GM12878 (cell line): ENCODE results near the gene PDLIM4. TPM values are rescaled to one million over a fixed set of nuclear protein-coding genes. Genes with fewer than 3 reads are reported as not detected.

Source experiments
- ATAC-seq: fragments of 200-7000 bp; cut with Tn5 transposase; 3 replicates; pipeline ENCODE4 v1.9.1; 2020; ENCODE audit warnings: mild to moderate bottlenecking, moderate library complexity
- BruUV-seq: library from RNA; stranded (reverse); fragments of 400-500 nt; replicated peaks from 2 replicates; lab custom pipeline; 2021; lab: Mats Ljungman, UMichigan
- CTCF ChIA-PET: fragments of 300-600 bp; sonication (Branson Sonifier 250); formaldehyde crosslinking; extraction: SDS; loops from one replicate; lab custom pipeline; 2021; ENCODE audit warnings: inconsistent platforms; lab: Yijun Ruan, JAX
- POLR2A ChIA-PET: fragments of 350-600 bp; formaldehyde crosslinking; extraction: SDS; loops from one replicate; lab custom pipeline; 2021; ENCODE audit warnings: inconsistent platforms; lab: Charles Lee
- RAD21 ChIA-PET: fragments of 300-600 bp; sonication (Branson Sonifier 250); formaldehyde crosslinking; loops from one replicate; lab custom pipeline; 2023; ENCODE audit warnings: antibody characterized with exemption; ENCODE audit not compliant: unreplicated experiment; lab: Charles Lee
- SMC1A ChIA-PET: fragments of 300-600 bp; sonication (Branson Sonifier 250); formaldehyde crosslinking; loops from one replicate; lab custom pipeline; 2023; ENCODE audit not compliant: unreplicated experiment, uncharacterized antibody; lab: Charles Lee
- DNase-seq: peaks from one replicate; pipeline ENCODE4 v3.0.0-alpha.2; 2011; ENCODE audit warnings: low read depth, low spot score
- FAIRE-seq: peaks from 3 replicates; lab custom pipeline; 2011; peaks lifted over from hg19 to GRCh38; lab: Jason Lieb, UNC
- H2AFZ ChIP-seq: 2 replicates; pipeline ENCODE4 v1.6.0; 2011; ENCODE audit warnings: low read depth, low read length, control low read depth; ENCODE audit not compliant: control insufficient read depth
- H3K27ac ChIP-seq: 2 replicates; pipeline ENCODE4 v1.5.1; 2011; ENCODE audit warnings: control low read depth; ENCODE audit not compliant: control insufficient read depth, insufficient read depth
- H3K27me3 ChIP-seq, 2 experiments: replicated peaks in 1 of 2; 2 replicates each; pipeline versions ENCODE4 v1.6.0 to v1.6.1; 2011; ENCODE audit warnings: low read length in 1 of 2; ENCODE audit not compliant: control insufficient read depth in 2 of 2, insufficient read depth in 2 of 2
- H3K36me3 ChIP-seq, 2 experiments: 2 replicates each; pipeline ENCODE4 v1.5.1; 2011; ENCODE audit warnings: low read length in 1 of 2; ENCODE audit not compliant: control insufficient read depth in 2 of 2, insufficient read depth in 2 of 2
- H3K4me1 ChIP-seq: 2 replicates; pipeline ENCODE4 v1.6.1; 2011; ENCODE audit warnings: mild to moderate bottlenecking, low read length, moderate library complexity, mixed read lengths; ENCODE audit not compliant: control insufficient read depth, insufficient read depth
- H3K4me2 ChIP-seq: 2 replicates; pipeline ENCODE4 v1.6.0; 2011; ENCODE audit warnings: control low read depth; ENCODE audit not compliant: control insufficient read depth, insufficient read depth
- H3K4me3 ChIP-seq: fragments of 200-600 bp; sonication (generic); 2 replicates; pipeline ENCODE4 v1.5.1; 2016
- H3K79me2 ChIP-seq: 2 replicates; pipeline ENCODE4 v1.6.0; 2011; ENCODE audit warnings: low read length; ENCODE audit not compliant: control insufficient read depth, insufficient read depth
- H3K9ac ChIP-seq: 2 replicates; pipeline ENCODE4 v1.8.0; 2011; ENCODE audit warnings: low read length, control low read depth, mixed read lengths; ENCODE audit not compliant: control insufficient read depth, insufficient read depth
- H3K9me3 ChIP-seq: replicated peaks from 3 replicates; pipeline ENCODE4 v1.5.1; 2011; ENCODE audit warnings: mild to moderate bottlenecking, low read length; ENCODE audit not compliant: control insufficient read depth, insufficient read depth
- H4K20me1 ChIP-seq: 2 replicates; pipeline ENCODE4 v1.6.0; 2011; ENCODE audit not compliant: control insufficient read depth, insufficient read depth
- ASH2L ChIP-seq: fragments of 300-600, 200-600 bp; sonication (generic); IDR thresholded peaks from 2 replicates; pipeline ENCODE4 v1.6.1; 2017; ENCODE audit warnings: low read depth, mild to moderate bottlenecking, borderline replicate concordance
- CBX5 ChIP-seq: sonication (generic); IDR thresholded peaks from 2 replicates; pipeline ENCODE4 v1.6.1; 2016; ENCODE audit warnings: low read depth, moderate library complexity, mild to moderate bottlenecking, inconsistent platforms
- DPF2 ChIP-seq: fragments of 450-650 bp; IDR thresholded peaks from 2 replicates; pipeline ENCODE4 v1.6.1; 2017; ENCODE audit warnings: mild to moderate bottlenecking
- IKZF2 ChIP-seq, 2 experiments: fragments of 450-650 bp; IDR thresholded peaks; 2 replicates each; pipeline ENCODE4 v1.6.1; 2017; ENCODE audit warnings: mild to moderate bottlenecking in 2 of 2, moderate library complexity in 2 of 2
- NKRF ChIP-seq: fragments of 450-650 bp; conservative IDR thresholded peaks from 2 replicates; pipeline ENCODE4 v1.6.1; 2017; ENCODE audit warnings: mild to moderate bottlenecking, moderate library complexity
- POU2F2 ChIP-seq: IDR thresholded peaks from 3 replicates; pipeline ENCODE4 v1.6.1; 2011; ENCODE audit warnings: low read depth, mild to moderate bottlenecking, low read length, borderline replicate concordance
- RBBP5 ChIP-seq: fragments of 200-600 bp; sonication (generic); conservative IDR thresholded peaks from 2 replicates; pipeline ENCODE4 v1.6.1; 2016
- STAT1 ChIP-seq: fragments of 450-650 bp; conservative IDR thresholded peaks from 2 replicates; pipeline ENCODE4 v1.6.1; 2014; ENCODE audit warnings: antibody characterized with exemption, mild to moderate bottlenecking
- TCF12 ChIP-seq: IDR thresholded peaks from 2 replicates; pipeline ENCODE4 v1.6.1; 2011; ENCODE audit warnings: low read depth, mild to moderate bottlenecking, low read length
- ZNF24 ChIP-seq: fragments of 450-650 bp; IDR thresholded peaks from 2 replicates; pipeline ENCODE4 v1.6.1; 2017; ENCODE audit warnings: antibody characterized with exemption, mild to moderate bottlenecking
- ZNF687 ChIP-seq: fragments of 450-650 bp; IDR thresholded peaks from 2 replicates; pipeline ENCODE4 v1.6.1; 2017; ENCODE audit warnings: mild to moderate bottlenecking, moderate library complexity
- WGBS: methylation state at CpG from one replicate; pipeline ENCODE4 v1.1.6; 2016; ENCODE audit warnings: low lambda C conversion rate; ENCODE audit not compliant: insufficient replicate concordance, insufficient coverage; ENCODE audit errors: missing lambda C conversion rate; 5-methylcytosine and 5-hydroxymethylcytosine counted together
- in situ Hi-C: fragments of 300-500 bp; cut with MboI; formaldehyde crosslinking; loops from 9 replicates; pipeline ENCODE4 v1.14.3; 2018; ENCODE audit warnings: mixed read lengths
- intact Hi-C: fragments of 100-400 bp; cut with micrococcal nuclease; formaldehyde crosslinking; loops from one replicate; pipeline ENCODE4 v1.14.2; 2022; ENCODE audit not compliant: unreplicated experiment
- polyA plus RNA-seq, 11 experiments: library from polyadenylated mRNA; depleted of rRNA in 4 of 11; unstranded in 6 of 11; stranded (reverse) in 5 of 11; fragments of >200 nt; fragmentation: Nextera tagmentation in 4 of 11; fragmentation: Illumina TruSeq in 1 of 11; extraction: Ambion mirVana in 4 of 11; extraction: Trizol in 1 of 11; gene quantifications; 1 replicate in 1 of 11; 2 replicates in 10 of 11; pipeline versions ENCODE4 v1.2.1 to v1.2.3, GENCODE V29; 2011 to 2016; ENCODE audit warnings: inconsistent platforms in 2 of 11, missing spikeins in 2 of 11, low read depth in 1 of 11
- total RNA-seq, 4 experiments: library from RNA; depleted of rRNA in 3 of 4; stranded (reverse); fragments of >200 nt in 3 of 4; fragmentation: Illumina TruSeq in 1 of 4; extraction: Trizol in 1 of 4; gene quantifications; 2 replicates each; pipeline versions ENCODE4 v1.2.1 to v1.2.3, GENCODE V29; 2013 to 2021
- TF ChIP-seq, protein P1 (sequence below): fragments of 450-650 bp; IDR thresholded peaks from 2 replicates; pipeline ENCODE4 v1.6.1; 2016; ENCODE audit warnings: mild to moderate bottlenecking

Gene PDLIM4
- total and polyA plus RNA-seq, 10 of the 15 experiments (the other 5 are each of a cell fraction or from before 2014, with no cell fraction given): 0.13 to 1.7 (median 0.39) TPM; not detected in 3

DNA sequence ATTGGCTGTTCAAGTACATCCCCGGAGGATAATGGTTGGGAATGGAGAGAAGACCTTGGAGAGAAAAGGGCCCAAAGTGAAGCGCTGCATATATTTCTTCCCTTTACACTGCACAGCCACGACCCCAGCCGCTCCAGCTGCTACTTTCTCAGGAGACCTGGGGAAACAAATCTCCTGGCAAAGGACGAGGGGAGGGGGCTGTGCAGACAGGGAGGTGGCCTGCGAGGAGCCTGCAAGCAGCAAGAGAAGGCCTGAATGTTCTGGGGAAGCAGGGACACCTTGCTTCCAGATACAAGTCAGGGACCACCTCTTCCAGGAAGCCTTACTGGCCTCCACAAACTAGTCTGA lies 739 bp upstream of the PDLIM4 start (continued):
- TF ChIP-seq ZNF687: no peak
- TF ChIP-seq, all 136 proteins: peak for 0

DNA sequence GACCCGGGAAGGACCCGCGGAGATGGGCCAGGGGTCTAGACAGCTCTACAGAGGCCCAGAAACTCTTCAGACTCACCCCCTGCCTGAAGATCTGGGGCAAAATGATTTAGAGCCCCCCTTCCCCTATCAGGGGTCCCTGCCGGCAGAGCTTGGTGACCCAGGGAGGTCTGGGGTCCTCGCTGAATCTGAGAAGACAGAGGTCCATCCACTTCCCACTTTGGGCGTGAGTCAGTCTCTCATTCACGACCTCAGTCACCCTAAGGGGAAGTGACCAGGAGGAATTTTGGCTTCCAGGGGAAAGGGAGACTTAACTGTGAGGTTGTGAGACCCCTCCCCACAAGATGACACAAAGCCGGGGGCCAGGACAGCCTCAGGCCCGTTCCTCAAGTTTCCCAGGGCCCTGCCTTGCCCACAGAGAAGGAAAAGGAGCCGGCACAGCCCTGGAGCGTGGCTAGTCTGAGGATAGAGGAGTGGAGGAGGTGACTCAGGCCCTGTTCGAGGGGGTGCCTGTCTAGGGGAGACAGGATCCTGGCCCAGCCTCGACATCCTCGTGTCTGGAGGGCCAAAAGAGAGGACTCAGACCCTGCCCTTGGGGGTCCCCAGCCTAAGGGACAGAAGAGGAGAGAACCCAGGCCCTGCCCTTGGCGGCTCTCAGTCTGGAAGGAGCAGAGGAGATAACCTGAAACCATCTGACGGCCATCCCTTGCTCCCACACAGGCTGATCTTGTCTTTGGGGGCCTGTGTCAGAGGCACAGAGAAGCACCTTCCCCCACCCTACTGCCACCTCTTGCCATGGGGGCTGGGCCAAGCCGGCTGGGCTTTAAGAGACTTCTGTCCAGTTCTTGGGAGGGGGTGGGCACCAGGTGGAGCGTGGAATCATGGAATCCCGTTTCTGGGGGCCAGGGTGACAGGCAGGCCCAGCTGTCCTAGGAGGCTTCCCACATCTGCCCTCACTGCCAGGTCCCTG lies 889 bp downstream of the PDLIM4 start:
- Histone ChIP-seq H3K27ac (no peak overlapping the region), H3K9me3 (no peaks in the 10 kb centered on the region), H3K9ac (no peak overlapping the region), H3K27me3 (peaks cover 2 to 7% of the 10 kb centered on the region in 2 experiments), H3K4me3 (no peak overlapping the region), H4K20me1 (no peaks in the 10 kb centered on the region), H2AFZ (no peak overlapping the region), H3K4me1 (peaks cover 6% of the 10 kb centered on the region; the same call in 1 of the 2 replicates), H3K79me2 (no peaks in the 10 kb centered on the region), H3K4me2 (no peak overlapping the region), H3K36me3 (no peaks in the 10 kb centered on the region)
- ATAC-seq (no peak), FAIRE-seq (no peak), DNase-seq (no peak)
- SMC1A ChIA-PET: no interaction called here
- WGBS: 53% methylated on average over 18 of the region's 19 CpGs
- in situ Hi-C loops (no loop called here), intact Hi-C loops (no loop called here)
- BruUV-seq: no TSS peak
- no peak for TF ChIP-seq TCF12
- no peak for TF ChIP-seq IKZF2 (IDR thresholded peaks at IDR 0.05)
- TF ChIP-seq, protein P1, sequence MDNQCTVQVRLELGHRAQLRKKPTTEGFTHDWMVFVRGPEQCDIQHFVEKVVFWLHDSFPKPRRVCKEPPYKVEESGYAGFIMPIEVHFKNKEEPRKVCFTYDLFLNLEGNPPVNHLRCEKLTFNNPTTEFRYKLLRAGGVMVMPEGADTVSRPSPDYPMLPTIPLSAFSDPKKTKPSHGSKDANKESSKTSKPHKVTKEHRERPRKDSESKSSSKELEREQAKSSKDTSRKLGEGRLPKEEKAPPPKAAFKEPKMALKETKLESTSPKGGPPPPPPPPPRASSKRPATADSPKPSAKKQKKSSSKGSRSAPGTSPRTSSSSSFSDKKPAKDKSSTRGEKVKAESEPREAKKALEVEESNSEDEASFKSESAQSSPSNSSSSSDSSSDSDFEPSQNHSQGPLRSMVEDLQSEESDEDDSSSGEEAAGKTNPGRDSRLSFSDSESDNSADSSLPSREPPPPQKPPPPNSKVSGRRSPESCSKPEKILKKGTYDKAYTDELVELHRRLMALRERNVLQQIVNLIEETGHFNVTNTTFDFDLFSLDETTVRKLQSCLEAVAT: no peak
- TF ChIP-seq DPF2: no peak
- no peak for TF ChIP-seq RBBP5
- TF ChIP-seq ZNF24: no peak
- TF ChIP-seq STAT1: no peak
- no peak for TF ChIP-seq NKRF
- TF ChIP-seq ASH2L: no peak
- no peak for TF ChIP-seq CBX5
- no peak for TF ChIP-seq POU2F2
- RAD21 ChIA-PET: interaction anchor here (1.1 to 4.8 kb wide), 2 partner anchors 20 kb away, joined by 3 to 35 read pairs; no protein-coding TSS in a partner anchor
- CTCF ChIA-PET: interaction anchor here (3.3 to 11.6 kb wide), 2 partner anchors 19 to 20 kb away, joined by 19 to 117 read pairs; no protein-coding TSS in a partner anchor
- POLR2A ChIA-PET: interaction anchor here (1.6 to 3.7 kb wide), 2 partner anchors 10 to 35 kb away, joined by 7 to 18 read pairs; partner anchors contain the start of gene SLC22A4
